K562 (cell line): ENCODE measurements around the gene ITK. TPM values are rescaled to one million over a fixed set of nuclear protein-coding genes. Genes with fewer than 3 reads are reported as not detected.

Experiments used
- ATAC-seq: fragments of 200-7000 bp; cut with Tn5 transposase; 3 replicates; pipeline ENCODE4 v1.9.1; 2020; ENCODE audit warnings: moderate library complexity
- BruUV-seq: library from RNA; stranded (reverse); fragments of 400-500 nt; replicated peaks from 2 replicates; lab custom pipeline; 2021; lab: Mats Ljungman, UMichigan
- CTCF ChIA-PET: fragments of 300-600 bp; formaldehyde crosslinking; extraction: SDS; loops from one replicate; lab custom pipeline; 2021; ENCODE audit warnings: low intra/inter-chr PET ratio; lab: Yijun Ruan, JAX
- POLR2A ChIA-PET: fragments of 300-600, 350-650 bp; sonication (Branson Sonifier 250); formaldehyde crosslinking; extraction: SDS; loops from one replicate; lab custom pipeline; 2021; ENCODE audit warnings: antibody characterized with exemption, inconsistent platforms; lab: Yijun Ruan, JAX
- DNase-seq, 4 experiments: peaks; one replicate each; pipeline versions ENCODE4 v3.0.0 to v3.0.0-alpha.2; 2011 to 2018; ENCODE audit warnings: low spot score in 3 of 4, mixed read lengths in 3 of 4; ENCODE audit errors: extremely low read depth in 1 of 4
- FAIRE-seq: peaks from 2 replicates; lab custom pipeline; 2011; peaks lifted over from hg19 to GRCh38; lab: Jason Lieb, UNC
- H2AFZ ChIP-seq: 2 replicates; pipeline ENCODE4 v1.6.0; 2011; ENCODE audit warnings: low read depth, low read length, control low read depth, inconsistent platforms
- H3K27ac ChIP-seq: fragments of 200-600 bp; 3 replicates; pipeline ENCODE4 v1.8.0; 2011; ENCODE audit warnings: low read depth, mild to moderate bottlenecking, control low read depth, inconsistent platforms, low read length, moderate library complexity, mixed read lengths; ENCODE audit errors: extremely low read depth
- H3K27me3 ChIP-seq, 2 experiments: fragments of 300-600 bp in 1 of 2; 2 replicates in 1 of 2; 3 replicates in 1 of 2; pipeline versions ENCODE4 v1.6.0 to v1.8.0; 2011; ENCODE audit warnings: inconsistent platforms in 2 of 2, low read length in 2 of 2, mild to moderate bottlenecking in 1 of 2, mixed read lengths in 1 of 2, moderate library complexity in 1 of 2; ENCODE audit not compliant: control insufficient read depth in 2 of 2, insufficient read depth in 2 of 2
- H3K36me3 ChIP-seq: fragments of 300-600 bp; 3 replicates; pipeline ENCODE4 v1.8.0; 2011; ENCODE audit warnings: mild to moderate bottlenecking, low read length, inconsistent platforms; ENCODE audit not compliant: control insufficient read depth, insufficient read depth
- H3K4me1 ChIP-seq, 2 experiments: fragments of 200-600 bp in 1 of 2; replicated peaks in 1 of 2; 2 replicates in 1 of 2; 3 replicates in 1 of 2; pipeline versions ENCODE4 v1.5.1 to v1.8.0; 2011; ENCODE audit warnings: inconsistent platforms in 2 of 2, low read length in 2 of 2, mild to moderate bottlenecking in 1 of 2, mixed read lengths in 1 of 2, moderate library complexity in 1 of 2; ENCODE audit not compliant: control insufficient read depth in 2 of 2, insufficient read depth in 2 of 2
- H3K4me2 ChIP-seq: 2 replicates; pipeline ENCODE4 v1.6.1; 2011; ENCODE audit warnings: low read length, control low read depth, inconsistent platforms, mixed read lengths; ENCODE audit not compliant: insufficient read depth
- H3K4me3 ChIP-seq: fragments of 200-600 bp; sonication (generic), shearing (Covaris generic); 2 replicates; pipeline ENCODE4 v1.5.1; 2016; ENCODE audit warnings: control low read depth, inconsistent platforms
- H3K79me2 ChIP-seq: fragments of 200-600 bp; 3 replicates; pipeline ENCODE4 v1.8.0; 2011; ENCODE audit warnings: low read length, inconsistent platforms; ENCODE audit not compliant: control insufficient read depth, insufficient read depth
- H3K9ac ChIP-seq, 2 experiments: 2 replicates each; pipeline versions ENCODE4 v1.6.0 to v1.6.1; 2011; ENCODE audit warnings: low read depth in 2 of 2, low read length in 2 of 2, control low read depth in 1 of 2, inconsistent platforms in 1 of 2, mild to moderate bottlenecking in 1 of 2, mixed read lengths in 1 of 2; ENCODE audit not compliant: insufficient read depth in 1 of 2
- H3K9me1 ChIP-seq: one replicate; pipeline ENCODE4 v1.6.0; 2011; ENCODE audit warnings: inconsistent platforms, mild to moderate bottlenecking, low read length, moderate library complexity; ENCODE audit not compliant: control insufficient read depth, insufficient read depth
- H3K9me3 ChIP-seq: replicated peaks from 2 replicates; pipeline ENCODE4 v1.5.1; 2011; ENCODE audit warnings: low read depth, low read length, inconsistent platforms; ENCODE audit not compliant: control insufficient read depth, insufficient read depth
- H4K20me1 ChIP-seq: replicated peaks from 2 replicates; pipeline ENCODE4 v1.6.1; 2011; ENCODE audit warnings: low read length, inconsistent platforms, mixed read lengths; ENCODE audit not compliant: control insufficient read depth, insufficient read depth
- ATF1 ChIP-seq, 2 experiments: fragments of 450-650 bp in 1 of 2; IDR thresholded peaks; 2 replicates each; pipeline ENCODE4 v1.6.1; 2016; ENCODE audit warnings: missing compliant biosample characterization in 1 of 2, missing genetic modification characterization in 1 of 2
- BRD4 ChIP-seq: fragments of 200-600 bp; sonication (generic); IDR thresholded peaks from 2 replicates; pipeline ENCODE4 v1.6.1; 2017; ENCODE audit warnings: inconsistent platforms
- CBX1 ChIP-seq: sonication (generic); IDR thresholded peaks from 2 replicates; pipeline ENCODE4 v1.6.1; 2016; ENCODE audit warnings: antibody characterized with exemption, low read depth, mild to moderate bottlenecking
- HCFC1 ChIP-seq: IDR thresholded peaks from 2 replicates; pipeline ENCODE4 v1.6.1; 2012; ENCODE audit warnings: low read depth, low read length, improper control_type of control experiment
- MAZ ChIP-seq, 2 experiments: fragments of 450-650 bp in 1 of 2; sonication (generic) in 1 of 2; formaldehyde crosslinking; IDR thresholded peaks in 1 of 2; conservative IDR thresholded peaks in 1 of 2; 2 replicates each; pipeline versions ENCODE4 v1.4.0 to v1.5.0; 2020; ENCODE audit warnings: mild to moderate bottlenecking in 1 of 2, missing genetic modification reagents in 1 of 2
- MTA3 ChIP-seq: fragments of 450-650 bp; formaldehyde crosslinking; IDR thresholded peaks from 2 replicates; pipeline ENCODE4 v1.6.1; 2017; ENCODE audit warnings: mild to moderate bottlenecking, borderline replicate concordance
- RNF2 ChIP-seq: sonication (generic); IDR thresholded peaks from 2 replicates; pipeline ENCODE4 v1.6.1; 2016
- SIRT6 ChIP-seq: IDR thresholded peaks from one replicate; pipeline ENCODE4 v1.6.1; 2012; ENCODE audit warnings: low read depth, mild to moderate bottlenecking, control low read depth, inconsistent platforms, low read length, moderate library complexity
- SIX5 ChIP-seq, 2 experiments: IDR thresholded peaks; 2 replicates each; pipeline ENCODE4 v1.6.1; 2011; ENCODE audit warnings: low read length in 2 of 2, borderline replicate concordance in 1 of 2, low read depth in 1 of 2, mild to moderate bottlenecking in 1 of 2, moderate library complexity in 1 of 2; ENCODE audit not compliant: insufficient read depth in 1 of 2
- TAF1 ChIP-seq: IDR thresholded peaks from 2 replicates; pipeline ENCODE4 v1.6.1; 2011; ENCODE audit warnings: mild to moderate bottlenecking, low read length, moderate library complexity; ENCODE audit not compliant: insufficient read depth, control insufficient read depth, severe bottlenecking; ENCODE audit errors: extremely low read depth
- TAF9B ChIP-seq: fragments of 450-650 bp; IDR thresholded peaks from 2 replicates; pipeline ENCODE4 v1.6.1; 2018; ENCODE audit warnings: mild to moderate bottlenecking; ENCODE audit not compliant: partially characterized antibody
- ZNF143 ChIP-seq: sonication (generic); formaldehyde crosslinking; IDR thresholded peaks from 2 replicates; pipeline ENCODE4 v1.9.0; 2022; ENCODE audit warnings: mild to moderate bottlenecking, missing genetic modification reagents
- ZNF324 ChIP-seq: fragments of 250-450 bp; sonication (Bioruptor Pico); IDR thresholded peaks from 2 replicates; pipeline ENCODE4 v1.4.0; 2020; ENCODE audit warnings: mild to moderate bottlenecking
- WGBS: fragments of 100-300 bp; shearing (Covaris generic); methylation state at CpG from one replicate; pipeline ENCODE4 v1.1.6; 2016; ENCODE audit warnings: low coverage, mixed read lengths; ENCODE audit not compliant: insufficient coverage; ENCODE audit errors: missing lambda C conversion rate; 5-methylcytosine and 5-hydroxymethylcytosine counted together
- in situ Hi-C: fragments of 300-500 bp; cut with MboI; formaldehyde crosslinking; loops from 4 replicates; pipeline ENCODE4 v1.15.0; 2018; ENCODE audit warnings: inconsistent platforms, mixed read lengths
- intact Hi-C: fragments of 100-400 bp; cut with micrococcal nuclease; formaldehyde crosslinking; loops from 2 replicates; pipeline ENCODE4 v1.14.2; 2022
- polyA plus RNA-seq, 8 experiments: library from polyadenylated mRNA; depleted of rRNA in 4 of 8; stranded (reverse) in 5 of 8; unstranded in 3 of 8; fragments of >200 nt; fragmentation: Nextera tagmentation in 2 of 8; fragmentation: Illumina TruSeq in 1 of 8; extraction: Ambion mirVana in 2 of 8; extraction: Trizol in 1 of 8; gene quantifications; 2 replicates each; pipeline versions ENCODE4 v1.2.1 to v1.2.3, GENCODE V29; 2011 to 2014; ENCODE audit warnings: inconsistent platforms in 1 of 8, missing spikeins in 1 of 8
- total RNA-seq, 7 experiments: library from RNA; depleted of rRNA in 6 of 7; stranded (reverse); fragments of >200 nt in 6 of 7; fragmentation: Illumina TruSeq in 2 of 7; extraction: Trizol in 2 of 7; gene quantifications; 2 replicates each; pipeline versions ENCODE4 v1.2.1 to v1.2.3, GENCODE V29; 2011 to 2021; ENCODE audit warnings: low replicate concordance in 1 of 7
- TF ChIP-seq, protein P1 (sequence below): fragments of 250-450 bp; sonication (Bioruptor Pico); IDR thresholded peaks from 2 replicates; pipeline ENCODE4 v1.5.0; 2020; ENCODE audit warnings: mild to moderate bottlenecking, borderline replicate concordance
- TF ChIP-seq, protein P2 (sequence below): fragments of 450-650 bp; IDR thresholded peaks from 2 replicates; pipeline ENCODE4 v1.6.1; 2016; ENCODE audit warnings: borderline replicate concordance
- TF ChIP-seq, protein P3 (sequence below), 2 experiments: fragments of 200-800 bp in 1 of 2; sonication (Bioruptor generic) in 1 of 2; sonication (generic) in 1 of 2; formaldehyde crosslinking in 1 of 2; IDR thresholded peaks in 1 of 2; conservative IDR thresholded peaks in 1 of 2; 2 replicates each; pipeline versions ENCODE4 v1.5.0 to v1.6.1; 2016 to 2020; ENCODE audit warnings: missing compliant biosample characterization in 1 of 2, missing genetic modification characterization in 1 of 2, missing genetic modification reagents in 1 of 2

ITK gene
- total and polyA plus RNA-seq, 9 of the 15 experiments (the other 6 are each of a cell fraction or from before 2014, with no cell fraction given), result 0.04 to 0.75 TPM; not detected in 7

DNA sequence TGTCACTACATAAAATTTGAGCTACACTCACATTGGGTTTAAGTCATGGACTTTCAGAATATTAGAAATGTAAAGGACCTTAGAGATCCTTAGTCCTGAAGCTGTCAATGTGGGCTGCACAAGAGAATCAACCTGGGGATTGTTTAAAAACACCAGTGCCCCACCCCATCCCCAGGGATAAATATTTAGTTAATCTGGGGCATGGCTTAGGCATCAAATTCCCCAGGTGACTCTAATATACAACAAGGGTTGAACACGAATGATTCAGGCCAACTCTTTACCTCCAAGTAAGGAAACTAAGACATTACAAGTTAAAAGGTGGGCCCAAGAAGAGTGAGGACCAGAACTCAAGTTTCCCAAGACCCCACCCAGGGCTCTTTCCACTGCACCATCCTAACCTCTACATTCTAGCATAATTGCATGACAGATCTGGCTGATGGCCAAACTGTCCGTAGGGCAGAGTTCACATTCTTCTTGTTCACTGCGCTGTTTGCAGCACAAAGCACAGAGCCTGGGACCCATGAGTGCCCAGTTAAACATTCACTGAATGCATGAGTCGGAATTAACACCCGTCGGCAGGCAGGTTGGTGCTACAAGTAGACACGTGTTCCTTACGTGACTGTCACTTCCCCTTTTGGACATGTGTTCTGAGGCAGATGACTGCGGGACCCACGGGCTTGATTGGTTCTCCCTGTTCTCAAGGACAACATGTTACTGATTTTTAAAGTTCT, 110.5 kb downstream of the ITK start:
- H3K4me2 ChIP-seq, result no peak overlapping the region
- H3K9ac ChIP-seq, result no peak overlapping the region
- ChIA-PET POLR2A (no interaction called here), CTCF (no interaction called here)
- no peak for FAIRE-seq
- intact Hi-C loops (no loop called here), in situ Hi-C loops (no loop called here)
- WGBS, result 4% methylated on average over 10 of the region's 10 CpGs
- H2AFZ ChIP-seq, result no peak overlapping the region
- H3K9me1 ChIP-seq, result no peaks in the 10 kb centered on the region
- BruUV-seq, result no TSS peak
- H3K4me1 ChIP-seq, result no peaks in the 10 kb centered on the region; a peak in 1 of 5 replicates
- H3K79me2 ChIP-seq, result no peaks in the 10 kb centered on the region
- no peaks in the 10 kb centered on the region for H3K9me3 ChIP-seq
- 0 out of 3 replicates have a peak, but pooled peaks have one; percentile 28 for ATAC-seq
- no peaks in the 10 kb centered on the region for H3K36me3 ChIP-seq
- H4K20me1 ChIP-seq, result no peaks in the 10 kb centered on the region
- no peak overlapping the region for H3K27ac ChIP-seq
- no peak for DNase-seq
- H3K4me3 ChIP-seq, result no peak overlapping the region
- H3K27me3 ChIP-seq, result peaks cover 2 to 14% of the 10 kb centered on the region in 2 experiments; a peak in 2 of 5 replicates
- TF ChIP-seq ZNF143 (CRISPR knock-in tag), result no peak
- no peak for TF ChIP-seq TAF9B
- TF ChIP-seq CBX1, result no peak
- TF ChIP-seq HCFC1, result no peak
- TF ChIP-seq, protein P1, sequence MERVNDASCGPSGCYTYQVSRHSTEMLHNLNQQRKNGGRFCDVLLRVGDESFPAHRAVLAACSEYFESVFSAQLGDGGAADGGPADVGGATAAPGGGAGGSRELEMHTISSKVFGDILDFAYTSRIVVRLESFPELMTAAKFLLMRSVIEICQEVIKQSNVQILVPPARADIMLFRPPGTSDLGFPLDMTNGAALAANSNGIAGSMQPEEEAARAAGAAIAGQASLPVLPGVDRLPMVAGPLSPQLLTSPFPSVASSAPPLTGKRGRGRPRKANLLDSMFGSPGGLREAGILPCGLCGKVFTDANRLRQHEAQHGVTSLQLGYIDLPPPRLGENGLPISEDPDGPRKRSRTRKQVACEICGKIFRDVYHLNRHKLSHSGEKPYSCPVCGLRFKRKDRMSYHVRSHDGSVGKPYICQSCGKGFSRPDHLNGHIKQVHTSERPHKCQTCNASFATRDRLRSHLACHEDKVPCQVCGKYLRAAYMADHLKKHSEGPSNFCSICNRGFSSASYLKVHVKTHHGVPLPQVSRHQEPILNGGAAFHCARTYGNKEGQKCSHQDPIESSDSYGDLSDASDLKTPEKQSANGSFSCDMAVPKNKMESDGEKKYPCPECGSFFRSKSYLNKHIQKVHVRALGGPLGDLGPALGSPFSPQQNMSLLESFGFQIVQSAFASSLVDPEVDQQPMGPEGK (CRISPR knock-in tag), result no peak
- no peak for TF ChIP-seq SIRT6
- TF ChIP-seq MAZ (CRISPR knock-in tag; conservative IDR thresholded peaks at IDR 0.05 in 1 of 2, IDR thresholded peaks at IDR 0.05 in 1 of 2), result no peak
- TF ChIP-seq MTA3, result no peak
- TF ChIP-seq, protein P2, sequence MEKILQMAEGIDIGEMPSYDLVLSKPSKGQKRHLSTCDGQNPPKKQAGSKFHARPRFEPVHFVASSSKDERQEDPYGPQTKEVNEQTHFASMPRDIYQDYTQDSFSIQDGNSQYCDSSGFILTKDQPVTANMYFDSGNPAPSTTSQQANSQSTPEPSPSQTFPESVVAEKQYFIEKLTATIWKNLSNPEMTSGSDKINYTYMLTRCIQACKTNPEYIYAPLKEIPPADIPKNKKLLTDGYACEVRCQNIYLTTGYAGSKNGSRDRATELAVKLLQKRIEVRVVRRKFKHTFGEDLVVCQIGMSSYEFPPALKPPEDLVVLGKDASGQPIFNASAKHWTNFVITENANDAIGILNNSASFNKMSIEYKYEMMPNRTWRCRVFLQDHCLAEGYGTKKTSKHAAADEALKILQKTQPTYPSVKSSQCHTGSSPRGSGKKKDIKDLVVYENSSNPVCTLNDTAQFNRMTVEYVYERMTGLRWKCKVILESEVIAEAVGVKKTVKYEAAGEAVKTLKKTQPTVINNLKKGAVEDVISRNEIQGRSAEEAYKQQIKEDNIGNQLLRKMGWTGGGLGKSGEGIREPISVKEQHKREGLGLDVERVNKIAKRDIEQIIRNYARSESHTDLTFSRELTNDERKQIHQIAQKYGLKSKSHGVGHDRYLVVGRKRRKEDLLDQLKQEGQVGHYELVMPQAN, result no peak
- TF ChIP-seq SIX5 (IDR thresholded peaks at IDR 0.05; ENCODE audit: borderline replicate concordance in 1 of 2, insufficient read depth in 1 of 2, low read depth in 1 of 2, low read length in 2 of 2), result no peak
- TF ChIP-seq, protein P3, sequence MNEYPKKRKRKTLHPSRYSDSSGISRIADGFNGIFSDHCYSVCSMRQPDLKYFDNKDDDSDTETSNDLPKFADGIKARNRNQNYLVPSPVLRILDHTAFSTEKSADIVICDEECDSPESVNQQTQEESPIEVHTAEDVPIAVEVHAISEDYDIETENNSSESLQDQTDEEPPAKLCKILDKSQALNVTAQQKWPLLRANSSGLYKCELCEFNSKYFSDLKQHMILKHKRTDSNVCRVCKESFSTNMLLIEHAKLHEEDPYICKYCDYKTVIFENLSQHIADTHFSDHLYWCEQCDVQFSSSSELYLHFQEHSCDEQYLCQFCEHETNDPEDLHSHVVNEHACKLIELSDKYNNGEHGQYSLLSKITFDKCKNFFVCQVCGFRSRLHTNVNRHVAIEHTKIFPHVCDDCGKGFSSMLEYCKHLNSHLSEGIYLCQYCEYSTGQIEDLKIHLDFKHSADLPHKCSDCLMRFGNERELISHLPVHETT (CRISPR knock-in tag; conservative IDR thresholded peaks at IDR 0.05 in 1 of 2, IDR thresholded peaks at IDR 0.05 in 1 of 2), result 0 out of 4 replicates have a peak, but pooled peaks of 1 of the 2 experiments have one; percentile 24
- TF ChIP-seq TAF1, result no peak
- no peak for TF ChIP-seq BRD4
- no peak for TF ChIP-seq ATF1 (CRISPR knock-in tag; IDR thresholded peaks at IDR 0.05)
- 0 out of 2 replicates have a peak, but pooled peaks have one; percentile 22 for TF ChIP-seq ATF1 (tag; IDR thresholded peaks at IDR 0.05)
- 0 out of 2 replicates have a peak, but pooled peaks have one; percentile 44 for TF ChIP-seq RNF2
- TF ChIP-seq ZNF324 (CRISPR knock-in tag), result no peak
